ENCODE data around the gene RSL1D1. TPM values are rescaled to one million over a fixed set of nuclear protein-coding genes. Genes with fewer than 3 reads are reported as not detected.

Gene RSL1D1
- total and polyA plus RNA-seq, 10 of the 15 experiments (the other 5 are each of a cell fraction or from before 2014, with no cell fraction given): 106 to 535 (median 304) TPM

DNA sequence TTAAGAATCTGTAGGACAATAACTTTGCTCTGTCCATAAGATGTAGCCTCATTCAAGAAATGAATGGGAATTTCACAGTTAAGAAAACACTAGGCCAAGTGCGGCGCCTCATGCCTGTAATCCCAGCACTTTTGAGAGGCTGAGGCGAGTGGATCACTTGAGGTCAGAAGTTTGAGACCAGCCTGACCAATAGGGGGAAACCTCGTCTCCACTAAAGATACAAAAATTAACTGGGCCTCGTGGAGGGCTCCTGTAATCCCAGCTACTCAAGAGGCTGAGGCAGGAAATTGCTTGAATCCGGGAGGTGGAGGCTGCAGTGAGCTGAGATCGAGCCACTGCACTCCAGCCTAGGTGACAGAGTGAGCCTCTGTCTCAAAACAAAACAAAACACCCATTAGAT is 19.9 kb upstream of the RSL1D1 start (continued):
- TF ChIP-seq ZNF622 (IDR thresholded peaks at IDR 0.05): no peak

DNA sequence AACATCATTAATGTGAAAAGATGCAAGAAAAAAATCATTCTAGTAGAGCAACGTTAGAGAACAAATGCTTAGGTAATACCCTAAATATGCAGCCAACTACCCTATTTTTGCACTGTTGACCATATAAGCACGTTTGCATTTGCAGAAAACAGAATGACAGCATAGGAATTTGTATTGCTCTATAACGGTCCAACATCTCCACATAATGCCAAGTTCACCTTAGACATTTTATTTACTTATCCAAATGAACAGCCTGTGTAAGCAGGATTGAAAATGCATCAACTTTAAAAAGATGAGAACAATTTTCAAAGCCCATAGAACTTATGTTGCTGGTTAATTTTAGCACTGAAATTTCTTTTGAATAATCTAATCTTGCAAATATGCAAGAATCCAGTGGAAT is 19.1 kb upstream of the RSL1D1 start:
- in situ Hi-C loops (cut with MboI): no loop called here
- no TSS peak for BruUV-seq (replicated peaks)
- H3K27ac ChIP-seq (ENCODE audit: control insufficient read depth, insufficient read depth): no peak overlapping the region
- H3K36me3 ChIP-seq (ENCODE audit: control insufficient read depth in 2 of 2, insufficient read depth in 2 of 2, low read length in 1 of 2): peaks cover 2 to 8% of the 10 kb centered on the region in 2 experiments
- ChIA-PET POLR2A (no interaction called here), SMC1A (ENCODE audit: uncharacterized antibody, unreplicated experiment) (interaction anchor here (0.9 kb wide), 1 partner anchor 54 kb away, joined by 3 read pairs; no protein-coding TSS in a partner anchor), CTCF (no interaction called here), RAD21 (ENCODE audit: unreplicated experiment) (no interaction called here)
- H3K79me2 ChIP-seq (ENCODE audit: control insufficient read depth, insufficient read depth, low read length): no peaks in the 10 kb centered on the region
- H2AFZ ChIP-seq (ENCODE audit: control insufficient read depth, low read depth, low read length): no peak overlapping the region
- DNase-seq (ENCODE audit: low read depth, low spot score) (no peak), ATAC-seq (no peak), FAIRE-seq (no peak)
- no peak overlapping the region for H3K9ac ChIP-seq (ENCODE audit: control insufficient read depth, insufficient read depth, low read length)
- intact Hi-C loops (cut with micrococcal nuclease; ENCODE audit: unreplicated experiment): no loop called here
- H3K4me3 ChIP-seq: no peak overlapping the region
- H3K4me2 ChIP-seq (ENCODE audit: control insufficient read depth, insufficient read depth): no peak overlapping the region
- no peaks in the 10 kb centered on the region for H3K4me1 ChIP-seq (ENCODE audit: control insufficient read depth, insufficient read depth, low read length)
- H3K9me3 ChIP-seq (replicated peaks; ENCODE audit: control insufficient read depth, insufficient read depth, low read length): no peaks in the 10 kb centered on the region
- no peaks in the 10 kb centered on the region for H4K20me1 ChIP-seq (ENCODE audit: control insufficient read depth, insufficient read depth)
- TF ChIP-seq SUZ12 (IDR thresholded peaks at IDR 0.05; ENCODE audit: unreplicated experiment): no peak
- H3K27me3 ChIP-seq (replicated peaks in 1 of 2; ENCODE audit: control insufficient read depth in 2 of 2, insufficient read depth in 2 of 2, low read length in 1 of 2): no peaks in the 10 kb centered on the region
- 51% methylated on average over 3 of the region's 3 CpGs for WGBS (ENCODE audit: insufficient coverage, insufficient replicate concordance, low lambda C conversion rate, missing lambda C conversion rate)

DNA sequence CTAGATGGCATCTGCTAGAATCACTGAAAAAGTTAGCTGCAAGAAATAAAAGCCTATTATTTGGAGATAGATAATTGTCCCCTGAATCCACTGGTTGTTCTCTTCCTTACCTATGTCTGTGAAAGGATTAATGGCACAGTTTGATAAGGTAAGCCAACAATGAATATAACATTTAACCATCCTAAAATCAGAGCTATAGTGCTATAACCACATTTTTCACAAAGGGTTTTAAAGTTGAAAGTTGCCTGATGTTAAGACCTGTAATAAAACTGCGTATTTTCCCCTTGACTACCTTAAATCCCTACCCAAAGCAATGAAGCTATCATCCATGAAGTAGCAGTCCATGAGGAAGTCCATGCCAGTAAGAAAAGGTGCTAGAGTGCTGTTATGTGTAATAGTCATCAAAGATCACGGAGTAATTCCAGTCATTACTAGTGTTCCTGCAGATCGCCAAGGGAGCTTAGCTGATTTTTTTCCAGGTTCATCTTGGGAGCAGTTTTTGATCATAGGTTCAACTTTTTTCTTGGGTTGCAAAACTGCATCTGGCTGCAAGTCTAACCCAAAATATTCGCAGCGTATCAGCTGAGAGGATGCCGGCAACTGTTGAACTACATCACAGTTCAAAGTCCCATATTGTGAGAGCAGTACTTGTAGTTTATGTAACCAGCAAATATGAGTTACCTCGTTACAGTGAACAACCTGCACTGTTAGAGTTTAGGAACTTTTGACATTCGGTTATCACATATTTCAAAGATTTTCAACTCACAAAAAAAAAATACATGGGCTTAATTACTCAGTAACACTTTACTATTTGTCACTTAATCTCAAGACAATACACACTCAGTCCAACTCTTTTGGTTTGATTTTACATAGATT is 18.2 kb upstream of the RSL1D1 start:
- Histone ChIP-seq H3K9me3 (replicated peaks; ENCODE audit: control insufficient read depth, insufficient read depth, low read length) (no peaks in the 10 kb centered on the region), H3K36me3 (ENCODE audit: control insufficient read depth in 2 of 2, insufficient read depth in 2 of 2, low read length in 1 of 2) (peaks cover 2 to 8% of the 10 kb centered on the region in 2 experiments; a peak in 3 of 4 replicates), H3K9ac (ENCODE audit: control insufficient read depth, insufficient read depth, low read length) (no peak overlapping the region), H3K79me2 (ENCODE audit: control insufficient read depth, insufficient read depth, low read length) (no peaks in the 10 kb centered on the region), H3K27ac (ENCODE audit: control insufficient read depth, insufficient read depth) (no peak overlapping the region), H3K4me2 (ENCODE audit: control insufficient read depth, insufficient read depth) (no peak overlapping the region), H3K27me3 (replicated peaks in 1 of 2; ENCODE audit: control insufficient read depth in 2 of 2, insufficient read depth in 2 of 2, low read length in 1 of 2) (no peaks in the 10 kb centered on the region), H4K20me1 (ENCODE audit: control insufficient read depth, insufficient read depth) (no peaks in the 10 kb centered on the region), H3K4me1 (ENCODE audit: control insufficient read depth, insufficient read depth, low read length) (no peaks in the 10 kb centered on the region), H3K4me3 (no peak overlapping the region), H2AFZ (ENCODE audit: control insufficient read depth, low read depth, low read length) (no peak overlapping the region)
- WGBS (ENCODE audit: insufficient coverage, insufficient replicate concordance, low lambda C conversion rate, missing lambda C conversion rate): over 99% methylated on average over 8 of the region's 8 CpGs
- DNase-seq (ENCODE audit: low read depth, low spot score): no peak
- SMC1A ChIA-PET (ENCODE audit: uncharacterized antibody, unreplicated experiment): interaction anchor here (0.7 to 0.9 kb wide), 2 partner anchors 12 to 55 kb away, joined by 3 read pairs; no protein-coding TSS in a partner anchor
- intact Hi-C loops (cut with micrococcal nuclease; ENCODE audit: unreplicated experiment): no loop called here
- POLR2A ChIA-PET: interaction anchor here (0.9 kb wide), 1 partner anchor 21 kb away, joined by 4 read pairs; no protein-coding TSS in a partner anchor
- ATAC-seq: no peak
- FAIRE-seq: no peak
- RAD21 ChIA-PET (ENCODE audit: unreplicated experiment): no interaction called here
- CTCF ChIA-PET: no interaction called here
- no TSS peak for BruUV-seq (replicated peaks)
- in situ Hi-C loops (cut with MboI): no loop called here
- TF ChIP-seq, protein P1, sequence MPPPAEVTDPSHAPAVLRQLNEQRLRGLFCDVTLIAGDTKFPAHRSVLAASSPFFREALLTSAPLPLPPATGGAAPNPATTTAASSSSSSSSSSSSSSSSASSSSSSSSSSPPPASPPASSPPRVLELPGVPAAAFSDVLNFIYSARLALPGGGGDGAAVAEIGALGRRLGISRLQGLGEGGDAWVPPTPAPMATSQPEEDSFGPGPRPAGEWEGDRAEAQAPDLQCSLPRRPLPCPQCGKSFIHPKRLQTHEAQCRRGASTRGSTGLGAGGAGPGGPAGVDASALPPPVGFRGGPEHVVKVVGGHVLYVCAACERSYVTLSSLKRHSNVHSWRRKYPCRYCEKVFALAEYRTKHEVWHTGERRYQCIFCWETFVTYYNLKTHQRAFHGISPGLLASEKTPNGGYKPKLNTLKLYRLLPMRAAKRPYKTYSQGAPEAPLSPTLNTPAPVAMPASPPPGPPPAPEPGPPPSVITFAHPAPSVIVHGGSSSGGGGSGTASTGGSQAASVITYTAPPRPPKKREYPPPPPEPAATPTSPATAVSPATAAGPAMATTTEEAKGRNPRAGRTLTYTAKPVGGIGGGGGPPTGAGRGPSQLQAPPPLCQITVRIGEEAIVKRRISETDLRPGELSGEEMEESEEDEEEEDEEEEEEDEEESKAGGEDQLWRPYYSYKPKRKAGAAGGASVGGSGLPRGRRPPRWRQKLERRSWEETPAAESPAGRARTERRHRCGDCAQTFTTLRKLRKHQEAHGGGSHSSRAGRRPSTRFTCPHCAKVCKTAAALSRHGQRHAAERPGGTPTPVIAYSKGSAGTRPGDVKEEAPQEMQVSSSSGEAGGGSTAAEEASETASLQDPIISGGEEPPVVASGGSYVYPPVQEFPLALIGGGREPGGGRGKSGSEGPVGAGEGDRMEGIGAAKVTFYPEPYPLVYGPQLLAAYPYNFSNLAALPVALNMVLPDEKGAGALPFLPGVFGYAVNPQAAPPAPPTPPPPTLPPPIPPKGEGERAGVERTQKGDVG (CRISPR knock-in tag; IDR thresholded peaks at IDR 0.05): no peak
- TF ChIP-seq SRF (IDR thresholded peaks at IDR 0.05; ENCODE audit: low read depth in 2 of 2, low read length in 2 of 2) (no peak), BRCA1 (IDR thresholded peaks at IDR 0.05; ENCODE audit: low read depth, low read length) (no peak), TCF3 (IDR thresholded peaks at IDR 0.05; ENCODE audit: borderline replicate concordance, insufficient read depth, low read depth, low read length) (no peak), SIX5 (IDR thresholded peaks at IDR 0.05; ENCODE audit: low read depth, low read length, severe bottlenecking) (no peak), CREB1 (IDR thresholded peaks at IDR 0.05; ENCODE audit: low read depth) (no peak)

Measured in GM12878 (cell line).